Hepatocyte (in vitro differentiated cells): Measurements from ENCODE around the gene STIM1. TPM values are rescaled to one million over a fixed set of nuclear protein-coding genes. Genes with fewer than 3 reads are reported as not detected.
A peak's percentile ranks its signal among the peaks of the same experiment; 100 is the strongest.

Source experiments
- DNase-seq: peaks from one replicate; pipeline ENCODE4 v3.0.0-alpha.2; 2016; ENCODE audit warnings: low spot score
- H2AFZ ChIP-seq: fragments of 200-600 bp; sonication (generic); 2 replicates; pipeline ENCODE4 v1.6.0; 2016; ENCODE audit warnings: antibody characterized with exemption, mild to moderate bottlenecking
- H3K27ac ChIP-seq: fragments of 200-600 bp; sonication (generic); 2 replicates; pipeline ENCODE4 v1.5.1; 2016; ENCODE audit warnings: mild to moderate bottlenecking
- H3K27me3 ChIP-seq: fragments of 200-600 bp; sonication (generic); 2 replicates; pipeline ENCODE4 v1.6.1; 2016
- H3K36me3 ChIP-seq: fragments of 200-600 bp; sonication (generic); replicated peaks from 2 replicates; pipeline ENCODE4 v1.5.1; 2016; ENCODE audit warnings: low read depth; ENCODE audit not compliant: insufficient read depth
- H3K4me1 ChIP-seq: fragments of 200-600 bp; sonication (generic); 2 replicates; pipeline ENCODE4 v1.5.1; 2016; ENCODE audit warnings: mild to moderate bottlenecking, moderate library complexity; ENCODE audit not compliant: insufficient read depth
- H3K4me2 ChIP-seq: fragments of 200-600 bp; sonication (generic); 2 replicates; pipeline ENCODE4 v1.6.0; 2016
- H3K4me3 ChIP-seq: fragments of 200-600 bp; sonication (generic); 2 replicates; pipeline ENCODE4 v1.5.1; 2016; ENCODE audit warnings: mild to moderate bottlenecking
- H3K79me2 ChIP-seq: fragments of 200-600 bp; sonication (generic); 2 replicates; pipeline ENCODE4 v1.6.0; 2017; ENCODE audit warnings: mild to moderate bottlenecking
- H3K9me2 ChIP-seq: fragments of 200-600 bp; sonication (generic); replicated peaks from 2 replicates; pipeline ENCODE4 v1.6.0; 2017; ENCODE audit warnings: mild to moderate bottlenecking; ENCODE audit not compliant: insufficient read depth
- H3K9me3 ChIP-seq: fragments of 200-600 bp; sonication (generic); 2 replicates; pipeline ENCODE4 v1.5.1; 2016; ENCODE audit warnings: low read depth, mild to moderate bottlenecking
- H4K20me1 ChIP-seq: fragments of 200-600 bp; sonication (generic); 2 replicates; pipeline ENCODE4 v1.6.0; 2016; ENCODE audit warnings: mild to moderate bottlenecking; ENCODE audit not compliant: insufficient read depth, poor library complexity, severe bottlenecking
- CTCF ChIP-seq: fragments of 200-600 bp; sonication (generic); IDR thresholded peaks from 2 replicates; pipeline ENCODE4 v1.5.1; 2016; ENCODE audit warnings: antibody characterized with exemption, mild to moderate bottlenecking; ENCODE audit not compliant: poor library complexity
- EZH2 ChIP-seq: fragments of 200-600 bp; sonication (generic); IDR thresholded peaks from 2 replicates; pipeline ENCODE4 v1.6.1; 2016; ENCODE audit warnings: antibody characterized with exemption, mild to moderate bottlenecking, borderline replicate concordance
- EZH2phosphoT487 ChIP-seq: fragments of 200-600 bp; sonication (generic); IDR thresholded peaks from one replicate; pipeline ENCODE4 v1.6.1; 2018; ENCODE audit warnings: antibody characterized with exemption, mild to moderate bottlenecking, low read depth, moderate library complexity; ENCODE audit not compliant: unreplicated experiment, severe bottlenecking
- WGBS: methylation state at CpG from one replicate; pipeline ENCODE4 v1.1.6; 2016; ENCODE audit warnings: low lambda C conversion rate; ENCODE audit errors: missing lambda C conversion rate; 5-methylcytosine and 5-hydroxymethylcytosine counted together
- polyA plus RNA-seq: library from polyadenylated mRNA; unstranded; fragments of >200 nt; fragmentation: Nextera tagmentation; extraction: Ambion mirVana; gene quantifications from 2 replicates; pipeline ENCODE4 v1.2.1, GENCODE V29; 2016
- total RNA-seq: library from RNA; depleted of rRNA; stranded (reverse); fragments of >200 nt; gene quantifications from 2 replicates; pipeline ENCODE4 v1.2.3, GENCODE V29; 2014

The STIM1 gene
- total and polyA plus RNA-seq, 2 experiments from 2014 or later: 18.5 to 19.6 TPM

GRCh38 chr11:3929649-3930048 lies 74.2 kb downstream of the STIM1 start:
- 72% methylated on average over 8 of the region's 8 CpGs for WGBS
- TF ChIP-seq EZH2: no peak
- no peak for TF ChIP-seq CTCF
- TF ChIP-seq EZH2phosphoT487: no peak
- Histone ChIP-seq H2AFZ (no peak overlapping the region), H3K9me2 (no peaks in the 10 kb centered on the region), H3K9me3 (no peaks in the 10 kb centered on the region), H3K79me2 (no peaks in the 10 kb centered on the region), H3K4me2 (no peak overlapping the region), H4K20me1 (no peaks in the 10 kb centered on the region), H3K27me3 (no peaks in the 10 kb centered on the region), H3K36me3 (no peaks in the 10 kb centered on the region), H3K27ac (peak overlapping the region; percentile 9), H3K4me3 (no peak overlapping the region), H3K4me1 (peaks cover 20% of the 10 kb centered on the region)
- DNase-seq: peak; percentile 33

GRCh38 chr11:3932698-3933097 lies 77.2 kb downstream of the STIM1 start:
- Histone ChIP-seq H3K4me1 (peaks cover 16% of the 10 kb centered on the region), H2AFZ (no peak overlapping the region), H3K9me2 (no peaks in the 10 kb centered on the region), H3K36me3 (no peaks in the 10 kb centered on the region), H3K4me2 (no peak overlapping the region), H3K79me2 (no peaks in the 10 kb centered on the region), H4K20me1 (no peaks in the 10 kb centered on the region), H3K27me3 (no peaks in the 10 kb centered on the region), H3K27ac (no peak overlapping the region), H3K4me3 (no peak overlapping the region), H3K9me3 (no peaks in the 10 kb centered on the region)
- no peak for DNase-seq
- 100% methylated on average over 2 of the region's 2 CpGs for WGBS
- TF ChIP-seq EZH2phosphoT487 (no peak), EZH2 (no peak), CTCF (no peak)

GRCh38 chr11:3933165-3933628 lies 77.7 kb downstream of the STIM1 start:
- Histone ChIP-seq H3K79me2 (no peaks in the 10 kb centered on the region), H3K27me3 (no peaks in the 10 kb centered on the region), H3K4me1 (peaks cover 16% of the 10 kb centered on the region), H4K20me1 (no peaks in the 10 kb centered on the region), H3K9me2 (no peaks in the 10 kb centered on the region), H3K4me2 (no peak overlapping the region), H3K9me3 (no peaks in the 10 kb centered on the region), H3K36me3 (no peaks in the 10 kb centered on the region), H3K4me3 (no peak overlapping the region), H2AFZ (no peak overlapping the region), H3K27ac (peak overlapping the region; percentile 36)
- no peak for DNase-seq
- WGBS: 63% methylated on average over 1 of the region's 1 CpG
- no peak for TF ChIP-seq EZH2
- TF ChIP-seq CTCF: no peak
- TF ChIP-seq EZH2phosphoT487: no peak

GRCh38 chr11:3934658-3935057 lies 79.2 kb downstream of the STIM1 start:
- Histone ChIP-seq H3K9me2 (no peaks in the 10 kb centered on the region), H3K9me3 (no peaks in the 10 kb centered on the region), H2AFZ (no peak overlapping the region), H3K27ac (no peak overlapping the region), H3K27me3 (no peaks in the 10 kb centered on the region), H4K20me1 (no peaks in the 10 kb centered on the region), H3K4me2 (no peak overlapping the region), H3K79me2 (no peaks in the 10 kb centered on the region), H3K4me1 (peaks cover 13% of the 10 kb centered on the region), H3K36me3 (no peaks in the 10 kb centered on the region), H3K4me3 (no peak overlapping the region)
- no peak for DNase-seq
- WGBS: 86% methylated on average over 1 of the region's 1 CpG
- TF ChIP-seq CTCF (no peak), EZH2phosphoT487 (no peak), EZH2 (no peak)
